HFFc6 (cell line): ENCODE measurements around the gene SPDYE4. TPM values are rescaled to one million over a fixed set of nuclear protein-coding genes. Genes with fewer than 3 reads are reported as not detected.

Source experiments
- DNase-seq: peaks from one replicate; pipeline ENCODE4 v3.0.0-alpha.2; 2018
- H3K27ac Mint-ChIP-seq: 2 replicates; pipeline ENCODE4 v1.8.0; 2020; ENCODE audit warnings: mild to moderate bottlenecking, mixed read lengths
- H3K27me3 Mint-ChIP-seq: 2 replicates; pipeline ENCODE4 v1.8.0; 2021; ENCODE audit warnings: mild to moderate bottlenecking, moderate library complexity, mixed read lengths; ENCODE audit not compliant: insufficient read depth
- H3K36me3 Mint-ChIP-seq: 2 replicates; pipeline ENCODE4 v1.8.0; 2021; ENCODE audit warnings: low read depth, mixed read lengths
- H3K4me1 Mint-ChIP-seq: 2 replicates; pipeline ENCODE4 v1.8.0; 2020; ENCODE audit warnings: low read depth, mixed read lengths
- H3K4me3 Mint-ChIP-seq: 2 replicates; pipeline ENCODE4 v1.8.0; 2020; ENCODE audit warnings: mild to moderate bottlenecking, moderate library complexity, mixed read lengths
- H3K9me3 Mint-ChIP-seq: 2 replicates; pipeline ENCODE4 v1.8.0; 2020; ENCODE audit warnings: mild to moderate bottlenecking, mixed read lengths
- CTCF ChIP-seq: fragments of 200-600 bp; sonication (generic); IDR thresholded peaks from 2 replicates; pipeline ENCODE4 v1.5.0; 2021; ENCODE audit warnings: antibody characterized with exemption, mild to moderate bottlenecking
- total RNA-seq, 6 experiments: library from RNA; stranded (reverse); fragmentation: NEBNext Ultra II Directional; extraction: Animal tissue kit (Norgen Biotek cat#: 25700); gene quantifications; 2 replicates in 1 of 6; 3 replicates in 5 of 6; pipeline ENCODE4 v1.2.3, GENCODE V29; 2021

SPDYE4 gene
- total RNA-seq, 6 experiments from 2014 or later = not detected

- no peaks in the 10 kb centered on the region for H3K36me3 Mint-ChIP-seq
- H3K9me3 Mint-ChIP-seq = no peaks in the 10 kb centered on the region
- H3K27me3 Mint-ChIP-seq = peaks cover 25% of the 10 kb centered on the region
- no peak overlapping the region for H3K27ac Mint-ChIP-seq
- no peak for DNase-seq
- no peaks in the 10 kb centered on the region; the same call in 1 of the 2 replicates for H3K4me1 Mint-ChIP-seq
- TF ChIP-seq CTCF = no peak
- H3K4me3 Mint-ChIP-seq = no peak overlapping the region
Observed at GRCh38 chr17:8707332-8708024, 50.9 kb downstream of the SPDYE4 start.

GRCh38 chr17:8706431-8706830 is 51.9 kb downstream of the SPDYE4 start:
- no peak for DNase-seq
- TF ChIP-seq CTCF = no peak
- Mint-ChIP-seq H3K36me3 (no peaks in the 10 kb centered on the region), H3K9me3 (no peaks in the 10 kb centered on the region), H3K27me3 (peaks cover 25% of the 10 kb centered on the region), H3K4me1 (no peaks in the 10 kb centered on the region; the same call in 1 of the 2 replicates), H3K27ac (no peak overlapping the region), H3K4me3 (no peak overlapping the region)

DNA sequence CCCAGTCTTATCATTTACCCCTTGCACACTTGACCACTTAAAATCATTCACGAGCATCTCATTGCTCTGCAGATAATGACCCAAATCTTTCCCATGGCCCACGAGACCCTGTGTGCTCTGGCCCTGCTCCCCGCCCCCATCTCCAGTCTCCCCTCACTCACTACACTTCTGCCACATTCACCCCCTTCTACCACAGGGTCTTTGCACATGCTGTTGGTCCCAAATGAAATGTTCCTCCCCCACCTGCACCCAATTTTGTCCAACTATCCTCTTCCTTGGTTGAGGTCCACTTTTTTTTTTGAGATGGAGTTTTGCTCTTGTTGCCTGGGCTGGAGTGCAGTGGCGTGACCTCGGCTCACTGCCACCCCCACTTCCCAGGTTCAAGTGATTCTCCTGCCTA is 52.9 kb downstream of the SPDYE4 start:
- Mint-ChIP-seq H3K27ac (no peak overlapping the region), H3K36me3 (no peaks in the 10 kb centered on the region), H3K27me3 (peaks cover 32% of the 10 kb centered on the region), H3K9me3 (no peaks in the 10 kb centered on the region), H3K4me3 (no peak overlapping the region), H3K4me1 (no peaks in the 10 kb centered on the region; the same call in 1 of the 2 replicates)
- no peak for TF ChIP-seq CTCF
- DNase-seq = no peak

DNA sequence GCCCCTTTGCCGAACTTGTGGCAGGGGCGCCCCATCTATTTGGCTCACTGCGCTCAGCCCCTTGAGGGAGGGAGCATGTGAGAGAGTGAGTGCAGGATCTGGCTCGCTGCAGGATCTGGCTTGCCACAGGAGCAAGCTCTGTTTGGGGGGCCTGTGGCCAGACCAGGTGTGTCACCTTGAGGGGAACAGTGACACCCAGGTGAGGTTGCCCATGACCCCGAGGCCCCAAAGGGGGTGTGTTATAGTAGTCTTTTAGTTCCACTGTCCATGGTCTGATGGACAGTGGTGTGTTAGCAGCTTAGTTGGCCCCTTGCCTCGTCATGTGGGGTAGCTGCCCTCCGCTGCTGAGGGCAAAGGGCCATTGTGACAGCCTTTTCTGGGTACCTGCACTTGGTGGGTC is 55.3 kb downstream of the SPDYE4 start:
- no peaks in the 10 kb centered on the region for H3K9me3 Mint-ChIP-seq

DNA sequence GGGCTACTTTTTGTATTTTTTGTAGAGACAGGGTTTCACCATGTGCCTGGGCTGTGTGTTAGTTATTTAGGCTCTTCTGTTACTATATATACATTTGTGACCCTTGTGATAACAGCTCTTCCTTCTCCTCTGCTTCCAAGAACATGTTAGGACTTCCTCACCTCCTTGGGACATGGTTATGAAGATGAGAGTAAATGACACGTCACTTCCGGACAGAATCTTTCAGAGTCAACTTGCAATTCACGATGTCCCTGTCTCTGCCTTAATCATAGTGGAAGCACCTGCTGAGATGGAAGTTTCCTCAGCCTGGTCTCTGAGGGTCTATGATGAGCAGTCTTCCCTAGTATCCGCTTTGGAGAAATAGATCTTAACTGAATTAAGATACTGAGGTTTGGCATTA is 56.6 kb downstream of the SPDYE4 start:
- peaks cover 24% of the 10 kb centered on the region for H3K27me3 Mint-ChIP-seq
- H3K9me3 Mint-ChIP-seq = no peaks in the 10 kb centered on the region
- no peak overlapping the region for H3K4me3 Mint-ChIP-seq
- H3K4me1 Mint-ChIP-seq = peaks cover 13% of the 10 kb centered on the region
- H3K36me3 Mint-ChIP-seq = no peaks in the 10 kb centered on the region
- no peak overlapping the region for H3K27ac Mint-ChIP-seq
- TF ChIP-seq CTCF = no peak
- no peak for DNase-seq

More for the DNA sequence above, 55.3 kb downstream of the SPDYE4 start:
- DNase-seq = no peak
- Mint-ChIP-seq H3K27me3 (peaks cover 30% of the 10 kb centered on the region), H3K36me3 (no peaks in the 10 kb centered on the region), H3K27ac (no peak overlapping the region), H3K4me3 (no peak overlapping the region), H3K4me1 (peaks cover 9% of the 10 kb centered on the region)
- no peak for TF ChIP-seq CTCF
